WTC11 (cell line): ENCODE measurements around the gene IKBKE.

Experiments
- CREB1 ChIP-seq: sonication (generic); formaldehyde crosslinking; IDR thresholded peaks from 2 replicates; pipeline ENCODE4 v1.8.0; 2023; ENCODE audit warnings: mild to moderate bottlenecking, missing genetic modification reagents
- EMX1 ChIP-seq: fragments of 250-450 bp; sonication (Bioruptor Pico); IDR thresholded peaks from 2 replicates; pipeline ENCODE4 v1.8.0; 2021; ENCODE audit warnings: mild to moderate bottlenecking
- GTF2I ChIP-seq: fragments of 250-450 bp; sonication (Bioruptor Pico); conservative IDR thresholded peaks from 2 replicates; pipeline ENCODE4 v1.4.0; 2021; ENCODE audit warnings: mild to moderate bottlenecking
- NFYB ChIP-seq: sonication (generic); formaldehyde crosslinking; conservative IDR thresholded peaks from 2 replicates; pipeline ENCODE4 v1.8.0; 2022; ENCODE audit warnings: low read depth, missing genetic modification reagents
- SP1 ChIP-seq: sonication (generic); formaldehyde crosslinking; conservative IDR thresholded peaks from 2 replicates; pipeline ENCODE4 v1.8.1; 2022; ENCODE audit warnings: missing genetic modification reagents
- TCF7 ChIP-seq: sonication (generic); formaldehyde crosslinking; IDR thresholded peaks from 2 replicates; pipeline ENCODE4 v1.8.0; 2022; ENCODE audit warnings: mild to moderate bottlenecking, low read depth, missing genetic modification reagents, moderate library complexity
- ZNF232 ChIP-seq: sonication (generic); formaldehyde crosslinking; IDR thresholded peaks from 2 replicates; pipeline ENCODE4 v1.8.0; 2022; ENCODE audit warnings: mild to moderate bottlenecking, missing genetic modification reagents
- TF ChIP-seq, protein P1 (sequence below): fragments of 200-600 bp; IDR thresholded peaks from 2 replicates; pipeline ENCODE4 v1.8.0; 2022; ENCODE audit warnings: antibody characterized with exemption
- TF ChIP-seq, protein P2 (sequence below): sonication (generic); formaldehyde crosslinking; IDR thresholded peaks from 2 replicates; pipeline ENCODE4 v1.8.0; 2022; ENCODE audit warnings: mild to moderate bottlenecking, missing genetic modification reagents

DNA sequence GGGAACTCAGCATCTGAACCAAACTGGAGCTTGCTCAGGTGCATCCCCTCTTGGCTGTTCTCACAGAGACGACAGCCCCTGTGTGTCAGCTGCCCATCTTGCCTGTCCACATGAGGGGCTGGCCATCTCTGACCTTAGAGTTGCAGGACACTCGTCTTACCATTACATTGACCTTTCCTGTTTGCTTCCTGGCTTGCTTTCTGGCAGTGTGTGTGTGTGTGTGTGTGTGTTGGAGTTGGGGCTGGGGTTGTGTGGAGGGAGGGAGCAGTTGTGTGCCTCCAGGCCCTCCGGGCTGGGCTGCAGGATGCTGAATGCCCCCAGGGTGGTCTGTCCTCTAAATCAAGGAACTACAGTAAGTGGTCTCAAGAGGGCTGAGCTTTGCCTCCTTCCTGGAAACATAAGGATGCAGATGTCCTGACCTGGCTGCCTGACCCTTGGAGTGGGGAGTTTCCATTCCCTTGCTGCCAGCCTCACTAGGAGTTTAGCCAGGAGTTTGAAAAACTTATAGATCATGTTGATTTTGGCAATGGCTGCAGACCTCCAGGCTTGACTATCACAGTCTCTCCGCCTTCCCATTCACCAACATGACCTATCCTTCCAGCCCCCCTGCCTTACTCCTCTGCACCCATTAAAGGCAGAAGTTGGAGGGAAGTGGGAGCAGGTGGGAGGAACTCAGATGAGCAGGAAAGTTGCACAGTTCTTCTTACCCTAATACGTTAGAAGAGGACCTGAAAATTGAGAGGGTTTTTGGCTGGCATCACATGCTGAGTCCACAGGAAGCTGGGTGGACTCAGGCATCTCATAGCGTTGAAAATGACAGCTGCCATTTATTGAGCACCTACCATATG lies 56.0 kb downstream of the IKBKE start:
- TF ChIP-seq NFYB (CRISPR knock-in tag) (no peak), ZNF232 (CRISPR knock-in tag) (no peak), CREB1 (CRISPR knock-in tag) (no peak), EMX1 (CRISPR knock-in tag) (no peak), SP1 (CRISPR knock-in tag) (no peak), GTF2I (no peak), TCF7 (CRISPR knock-in tag) (no peak)
- TF ChIP-seq, protein P1, sequence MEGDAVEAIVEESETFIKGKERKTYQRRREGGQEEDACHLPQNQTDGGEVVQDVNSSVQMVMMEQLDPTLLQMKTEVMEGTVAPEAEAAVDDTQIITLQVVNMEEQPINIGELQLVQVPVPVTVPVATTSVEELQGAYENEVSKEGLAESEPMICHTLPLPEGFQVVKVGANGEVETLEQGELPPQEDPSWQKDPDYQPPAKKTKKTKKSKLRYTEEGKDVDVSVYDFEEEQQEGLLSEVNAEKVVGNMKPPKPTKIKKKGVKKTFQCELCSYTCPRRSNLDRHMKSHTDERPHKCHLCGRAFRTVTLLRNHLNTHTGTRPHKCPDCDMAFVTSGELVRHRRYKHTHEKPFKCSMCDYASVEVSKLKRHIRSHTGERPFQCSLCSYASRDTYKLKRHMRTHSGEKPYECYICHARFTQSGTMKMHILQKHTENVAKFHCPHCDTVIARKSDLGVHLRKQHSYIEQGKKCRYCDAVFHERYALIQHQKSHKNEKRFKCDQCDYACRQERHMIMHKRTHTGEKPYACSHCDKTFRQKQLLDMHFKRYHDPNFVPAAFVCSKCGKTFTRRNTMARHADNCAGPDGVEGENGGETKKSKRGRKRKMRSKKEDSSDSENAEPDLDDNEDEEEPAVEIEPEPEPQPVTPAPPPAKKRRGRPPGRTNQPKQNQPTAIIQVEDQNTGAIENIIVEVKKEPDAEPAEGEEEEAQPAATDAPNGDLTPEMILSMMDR, result no peak
- TF ChIP-seq, protein P2, sequence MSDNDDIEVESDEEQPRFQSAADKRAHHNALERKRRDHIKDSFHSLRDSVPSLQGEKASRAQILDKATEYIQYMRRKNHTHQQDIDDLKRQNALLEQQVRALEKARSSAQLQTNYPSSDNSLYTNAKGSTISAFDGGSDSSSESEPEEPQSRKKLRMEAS, result no peak
